ENCODE results near the gene TRAPPC13. TPM values are rescaled to one million over a fixed set of nuclear protein-coding genes. Genes with fewer than 3 reads are reported as not detected.

The TRAPPC13 gene
- total RNA-seq: 10 to 100 TPM; 10.7 to 11.2 TPM
- polyA plus RNA-seq: 1 to 10 TPM; 6.8 to 8.9 TPM

GRCh38 chr5:65624571-65625555 is at the start of gene TRAPPC13, which contains the start of gene SHLD3:
Gene TRAPPC13 (plus strand): TSS chr5:65625027. CDS start chr5:65625061, 34 bp downstream.
Gene SHLD3 (plus strand): TSS chr5:65625027. CDS start chr5:65629588, 4,561 bp downstream.
- peaks cover 9 to 29% (median 23%) of the 10 kb centered on the region in 4 donors for H3K4me1 ChIP-seq (ENCODE audit: control insufficient read depth in 4 of 4, insufficient read depth in 4 of 4, low read length in 3 of 4)
- no peaks in the 10 kb centered on the region for H3K27me3 ChIP-seq (ENCODE audit: control insufficient read depth in 4 of 4, insufficient read depth in 4 of 4, low read length in 3 of 4)
- TF ChIP-seq RAD21 (IDR thresholded peaks at IDR 0.05) (no peak), ZBTB33 (IDR thresholded peaks at IDR 0.05) (peak; percentile 91), EGR1 (IDR thresholded peaks at IDR 0.05; ENCODE audit: low read depth in 2 of 2) (peak in 1 of 2 donors; percentile 28), REST (IDR thresholded peaks at IDR 0.05) (no peak), TAF1 (conservative IDR thresholded peaks at IDR 0.05) (no peak), FOXA1 (IDR thresholded peaks at IDR 0.05) (no peak), NR2F2 (IDR thresholded peaks at IDR 0.05) (peak; percentile 95), HNF4G (IDR thresholded peaks at IDR 0.05) (no peak), FOXA2 (IDR thresholded peaks at IDR 0.05) (no peak), YY1 (IDR thresholded peaks at IDR 0.05) (peak; percentile 96), GABPA (IDR thresholded peaks at IDR 0.05 in 1 of 2, conservative IDR thresholded peaks at IDR 0.05 in 1 of 2) (peak; percentile 87 to 93), RXRA (IDR thresholded peaks at IDR 0.05) (peak in 1 of 2 donors; percentile 34), HNF4A (conservative IDR thresholded peaks at IDR 0.05) (peak in 1 of 2 donors; percentile 35), JUND (IDR thresholded peaks at IDR 0.05) (peak in 1 of 2 donors; percentile 23), SP1 (IDR thresholded peaks at IDR 0.05) (no peak)
- TF ChIP-seq, protein P1, sequence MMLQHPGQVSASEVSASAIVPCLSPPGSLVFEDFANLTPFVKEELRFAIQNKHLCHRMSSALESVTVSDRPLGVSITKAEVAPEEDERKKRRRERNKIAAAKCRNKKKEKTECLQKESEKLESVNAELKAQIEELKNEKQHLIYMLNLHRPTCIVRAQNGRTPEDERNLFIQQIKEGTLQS (IDR thresholded peaks at IDR 0.05): no peak
- TF ChIP-seq, protein P2, sequence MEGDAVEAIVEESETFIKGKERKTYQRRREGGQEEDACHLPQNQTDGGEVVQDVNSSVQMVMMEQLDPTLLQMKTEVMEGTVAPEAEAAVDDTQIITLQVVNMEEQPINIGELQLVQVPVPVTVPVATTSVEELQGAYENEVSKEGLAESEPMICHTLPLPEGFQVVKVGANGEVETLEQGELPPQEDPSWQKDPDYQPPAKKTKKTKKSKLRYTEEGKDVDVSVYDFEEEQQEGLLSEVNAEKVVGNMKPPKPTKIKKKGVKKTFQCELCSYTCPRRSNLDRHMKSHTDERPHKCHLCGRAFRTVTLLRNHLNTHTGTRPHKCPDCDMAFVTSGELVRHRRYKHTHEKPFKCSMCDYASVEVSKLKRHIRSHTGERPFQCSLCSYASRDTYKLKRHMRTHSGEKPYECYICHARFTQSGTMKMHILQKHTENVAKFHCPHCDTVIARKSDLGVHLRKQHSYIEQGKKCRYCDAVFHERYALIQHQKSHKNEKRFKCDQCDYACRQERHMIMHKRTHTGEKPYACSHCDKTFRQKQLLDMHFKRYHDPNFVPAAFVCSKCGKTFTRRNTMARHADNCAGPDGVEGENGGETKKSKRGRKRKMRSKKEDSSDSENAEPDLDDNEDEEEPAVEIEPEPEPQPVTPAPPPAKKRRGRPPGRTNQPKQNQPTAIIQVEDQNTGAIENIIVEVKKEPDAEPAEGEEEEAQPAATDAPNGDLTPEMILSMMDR (IDR thresholded peaks at IDR 0.05; ENCODE audit: low read depth, low read length, missing input control): peak; percentile 1
- TF ChIP-seq, protein P3, sequence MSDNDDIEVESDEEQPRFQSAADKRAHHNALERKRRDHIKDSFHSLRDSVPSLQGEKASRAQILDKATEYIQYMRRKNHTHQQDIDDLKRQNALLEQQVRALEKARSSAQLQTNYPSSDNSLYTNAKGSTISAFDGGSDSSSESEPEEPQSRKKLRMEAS (IDR thresholded peaks at IDR 0.05): peak; percentile 54
- peaks cover 0 to 7% (median 2%) of the 10 kb centered on the region in 4 donors for H3K36me3 ChIP-seq (ENCODE audit: control insufficient read depth in 4 of 4, insufficient read depth in 3 of 4, low read depth in 1 of 4, low read length in 3 of 4)
- H3K9me3 ChIP-seq (ENCODE audit: control insufficient read depth in 4 of 4, low read length in 3 of 4): no peaks in the 10 kb centered on the region
- WGBS: under 1% methylated on average over 36 of the region's 36 CpGs
- DNase-seq (ENCODE audit: low spot score): peak; percentile 78
- H3K4me3 ChIP-seq (ENCODE audit: low read depth in 1 of 3, low read length in 3 of 3): peak within 1 kb of the TSS; percentile 75 to 99 (median 99)
- H3K9ac ChIP-seq (ENCODE audit: low read depth in 1 of 2, low read length in 2 of 2): peak within 1 kb of the TSS; percentile 90 to 97
- peak within 1 kb of the TSS; percentile 88 to 92 for H3K27ac ChIP-seq (ENCODE audit: low read depth in 1 of 2, low read length in 2 of 2)
